Breast epithelium (tissue), 4 donors: ENCODE results near the gene RBCK1. TPM values are rescaled to one million over a fixed set of nuclear protein-coding genes. Genes with fewer than 3 reads are reported as not detected.
"Not testable (repeated sequence)": the region's sequence is repeated elsewhere in the genome, so short reads cannot be mapped to it uniquely, and the experiment has no call there.

ENCODE experiments used
- DNase-seq, 2 donors: peaks; one replicate each; pipeline ENCODE4 v3.0.0-alpha.2; 2019; ENCODE audit warnings: low spot score in 2 of 2
- H3K27ac ChIP-seq, 2 donors: fragments of 200-600 bp; sonication (generic) in 1 of 2; one replicate each; pipeline ENCODE4 v1.5.1; 2016 to 2019; ENCODE audit warnings: mild to moderate bottlenecking in 1 of 2
- H3K27me3 ChIP-seq, 2 donors: fragments of 200-600 bp; sonication (generic) in 1 of 2; one replicate each; pipeline versions ENCODE4 v1.5.1 to v1.6.0; 2017 to 2019; ENCODE audit warnings: control low read depth in 1 of 2, mild to moderate bottlenecking in 1 of 2
- H3K36me3 ChIP-seq: fragments of 200-600 bp; one replicate; pipeline ENCODE4 v1.5.1; 2019
- H3K4me1 ChIP-seq, 2 donors: fragments of 200-600 bp; sonication (generic); one replicate each; pipeline ENCODE4 v1.5.1; 2016 to 2019; ENCODE audit warnings: control low read depth in 1 of 2
- H3K4me3 ChIP-seq, 3 donors: fragments of 200-600 bp; sonication (generic); 1 replicate in 2 of 3; 2 replicates in 1 of 3; pipeline ENCODE4 v1.5.1; 2016 to 2019; ENCODE audit warnings: mild to moderate bottlenecking in 3 of 3, moderate library complexity in 2 of 3
- H3K9me3 ChIP-seq, 2 donors: fragments of 200-600 bp; sonication (generic) in 1 of 2; one replicate each; pipeline ENCODE4 v1.5.1; 2016 to 2019; ENCODE audit warnings: control low read depth in 1 of 2
- POLR2A ChIP-seq: fragments of 450-650 bp; IDR thresholded peaks from one replicate; pipeline ENCODE4 v1.6.1; 2016; ENCODE audit warnings: antibody characterized with exemption, mild to moderate bottlenecking, moderate library complexity
- POLR2AphosphoS5 ChIP-seq, 3 donors: sonication (generic); formaldehyde crosslinking; IDR thresholded peaks; one replicate each; pipeline ENCODE4 v1.6.1; 2017; ENCODE audit warnings: antibody characterized with exemption in 3 of 3
- intact Hi-C: fragments of 100-400 bp; cut with DNase I; formaldehyde crosslinking; loops from one replicate; pipeline ENCODE4 v1.15.1; 2023; ENCODE audit warnings: low total_unique reads
- total RNA-seq, 3 donors: library from RNA; depleted of rRNA; stranded (reverse); fragments of >200 nt; gene quantifications; one replicate each; pipeline ENCODE4 v1.1.0, GENCODE V29; 2016
- TF ChIP-seq, protein P1 (sequence below), 3 donors: fragments of 450-650 bp; IDR thresholded peaks; one replicate each; pipeline ENCODE4 v1.5.1; 2016 to 2017; ENCODE audit warnings: antibody characterized with exemption in 3 of 3, mild to moderate bottlenecking in 3 of 3, moderate library complexity in 3 of 3

RBCK1 gene
- total RNA-seq, 3 donors from 2014 or later, result 61.3 to 69.5 (median 66.2) TPM

DNA sequence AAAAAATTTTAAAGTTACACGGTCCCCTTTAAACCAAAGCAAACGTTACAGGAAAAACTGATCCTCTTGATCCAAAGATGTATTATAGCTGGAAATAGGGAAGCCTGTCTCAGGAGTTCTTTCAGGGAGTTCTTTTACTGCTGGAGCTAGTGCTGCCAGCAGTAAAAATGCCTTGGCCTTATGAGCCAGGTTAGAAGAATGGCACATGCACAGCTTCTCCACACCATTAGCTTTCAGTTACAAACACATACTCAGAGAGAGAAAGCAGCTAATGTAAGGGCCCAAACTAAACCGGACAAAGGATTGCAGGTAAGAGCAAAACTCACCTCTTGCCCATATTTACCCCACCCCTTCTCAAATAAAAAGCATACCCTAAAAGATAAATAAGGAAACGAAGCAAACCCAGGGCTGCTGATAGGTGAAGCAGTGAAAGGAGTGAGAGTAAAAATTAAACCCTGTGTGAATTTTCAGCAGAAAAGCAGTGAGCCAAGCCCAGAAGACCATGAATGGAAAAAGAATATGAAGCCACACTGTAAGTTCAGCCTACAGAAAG, 35.2 kb downstream of the RBCK1 start:
- Histone ChIP-seq H3K9me3 (no peaks in the 10 kb centered on the region), H3K4me1 (no peaks in the 10 kb centered on the region), H3K27me3 (no peaks in the 10 kb centered on the region), H3K27ac (no peak overlapping the region), H3K4me3 (no peak overlapping the region), H3K36me3 (no peaks in the 10 kb centered on the region)
- TF ChIP-seq POLR2A (no peak), POLR2AphosphoS5 (IDR thresholded peaks at IDR 0.05) (no peak)
- TF ChIP-seq, protein P1, sequence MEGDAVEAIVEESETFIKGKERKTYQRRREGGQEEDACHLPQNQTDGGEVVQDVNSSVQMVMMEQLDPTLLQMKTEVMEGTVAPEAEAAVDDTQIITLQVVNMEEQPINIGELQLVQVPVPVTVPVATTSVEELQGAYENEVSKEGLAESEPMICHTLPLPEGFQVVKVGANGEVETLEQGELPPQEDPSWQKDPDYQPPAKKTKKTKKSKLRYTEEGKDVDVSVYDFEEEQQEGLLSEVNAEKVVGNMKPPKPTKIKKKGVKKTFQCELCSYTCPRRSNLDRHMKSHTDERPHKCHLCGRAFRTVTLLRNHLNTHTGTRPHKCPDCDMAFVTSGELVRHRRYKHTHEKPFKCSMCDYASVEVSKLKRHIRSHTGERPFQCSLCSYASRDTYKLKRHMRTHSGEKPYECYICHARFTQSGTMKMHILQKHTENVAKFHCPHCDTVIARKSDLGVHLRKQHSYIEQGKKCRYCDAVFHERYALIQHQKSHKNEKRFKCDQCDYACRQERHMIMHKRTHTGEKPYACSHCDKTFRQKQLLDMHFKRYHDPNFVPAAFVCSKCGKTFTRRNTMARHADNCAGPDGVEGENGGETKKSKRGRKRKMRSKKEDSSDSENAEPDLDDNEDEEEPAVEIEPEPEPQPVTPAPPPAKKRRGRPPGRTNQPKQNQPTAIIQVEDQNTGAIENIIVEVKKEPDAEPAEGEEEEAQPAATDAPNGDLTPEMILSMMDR (IDR thresholded peaks at IDR 0.05), result no peak
- DNase-seq, result no peak
- intact Hi-C loops, result loop anchor here (10.0 kb wide), 1 partner anchor 1232 kb away; no protein-coding TSS in a partner anchor

DNA sequence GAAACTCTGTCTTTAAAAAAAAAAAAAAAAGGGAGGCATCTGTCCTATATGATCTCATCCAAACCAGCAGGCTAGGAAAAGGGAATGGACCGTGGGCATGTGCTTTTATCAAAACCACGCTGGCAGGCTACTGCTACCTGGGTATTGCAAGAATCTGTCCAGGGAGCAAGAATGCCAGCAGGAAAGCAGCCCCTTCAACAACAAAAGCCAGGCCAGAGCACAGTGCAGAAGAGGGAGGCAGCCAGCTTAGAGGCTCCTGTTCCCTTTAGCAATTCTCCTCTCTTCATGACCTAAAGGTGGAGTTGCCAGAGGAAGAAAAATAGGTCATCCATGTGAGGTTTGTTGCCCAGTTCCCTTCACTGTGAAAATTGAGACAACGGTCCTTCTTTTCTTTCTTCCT, 36.0 kb downstream of the RBCK1 start:
- H3K9me3 ChIP-seq, result no peaks in the 10 kb centered on the region
- no peaks in the 10 kb centered on the region for H3K27me3 ChIP-seq
- H3K36me3 ChIP-seq, result no peaks in the 10 kb centered on the region
- DNase-seq, result peak in 1 of 2 donors; percentile 7
- TF ChIP-seq POLR2A, result no peak
- TF ChIP-seq, protein P1 (IDR thresholded peaks at IDR 0.05), result no peak
- no peak for TF ChIP-seq POLR2AphosphoS5 (IDR thresholded peaks at IDR 0.05)
- intact Hi-C loops, result loop anchor here (10.0 kb wide), 1 partner anchor 1231 kb away; no protein-coding TSS in a partner anchor
- H3K4me1 ChIP-seq, result no peaks in the 10 kb centered on the region
- H3K27ac ChIP-seq, result no peak overlapping the region
- H3K4me3 ChIP-seq, result no peak overlapping the region

DNA sequence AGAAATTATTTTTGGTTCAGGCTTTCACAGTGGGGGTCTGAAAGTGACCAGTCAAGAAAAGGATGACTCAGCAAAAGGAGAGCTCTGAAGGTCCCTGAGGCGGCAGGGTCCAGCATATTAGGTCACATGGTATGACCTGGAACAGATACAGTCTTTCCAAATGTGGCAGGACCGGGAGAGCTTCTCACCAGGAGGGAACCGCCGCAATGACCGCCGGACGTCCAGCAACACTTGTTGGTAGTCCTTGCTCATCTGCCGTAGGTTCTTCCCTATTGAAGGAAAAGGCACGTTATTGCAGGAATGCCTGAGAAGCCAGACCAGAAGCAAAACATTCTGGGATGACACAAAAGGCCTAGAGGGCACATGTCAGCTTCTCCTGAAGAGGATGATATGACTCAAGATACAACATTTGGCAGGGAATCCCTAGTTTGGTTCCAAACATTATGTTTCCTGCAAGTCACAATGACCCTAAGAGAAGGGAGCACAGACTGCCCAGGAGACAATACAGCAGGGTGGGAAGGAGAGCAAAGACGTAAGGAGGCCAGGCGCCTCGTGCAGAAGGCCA, 36.8 kb downstream of the RBCK1 start:
- H3K27me3 ChIP-seq, result no peaks in the 10 kb centered on the region

DNA sequence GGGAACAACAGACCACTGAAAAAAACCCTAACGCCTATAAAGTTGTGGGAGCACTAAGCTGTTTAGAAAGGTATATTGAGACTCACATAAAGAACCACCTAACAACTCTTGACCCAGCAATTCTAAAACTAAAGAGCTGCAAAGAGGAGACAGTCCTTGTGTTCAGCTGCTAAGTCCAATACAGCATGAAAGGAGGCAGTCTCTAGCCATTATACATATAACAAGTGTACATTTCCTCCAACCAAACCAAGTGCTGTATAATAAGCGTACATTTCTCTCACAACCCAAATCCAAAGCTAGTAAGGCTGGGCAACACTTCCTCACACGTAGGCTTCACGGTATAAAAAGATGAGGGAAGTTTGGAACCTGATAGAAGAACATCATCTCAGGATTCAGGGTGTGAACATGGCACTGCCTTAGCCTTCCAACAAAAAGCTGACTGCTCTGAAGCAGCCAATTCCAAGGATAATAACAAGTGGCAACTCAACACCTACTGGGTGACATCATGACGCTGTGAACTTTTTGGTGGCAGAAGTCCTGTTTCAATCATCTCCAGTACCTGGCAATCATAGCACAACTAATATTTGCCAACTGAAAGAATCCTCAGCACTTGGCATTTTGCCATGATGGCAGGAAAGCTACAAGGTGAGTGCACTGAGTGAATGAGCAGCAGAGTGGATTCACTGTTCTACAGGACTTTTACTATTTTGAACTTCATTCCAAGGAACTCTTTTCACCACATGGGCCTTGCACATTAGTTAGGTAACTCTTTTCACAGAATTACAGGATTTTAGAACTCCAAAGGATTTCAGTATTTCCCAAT, 37.6 kb downstream of the RBCK1 start:
- H3K4me3 ChIP-seq, result no peak overlapping the region

More for the DNA sequence above, 36.8 kb downstream of the RBCK1 start:
- Histone ChIP-seq H3K4me1 (no peaks in the 10 kb centered on the region), H3K27ac (peak overlapping the region in 1 of 2 donors; percentile 20), H3K4me3 (no peak overlapping the region), H3K36me3 (no peaks in the 10 kb centered on the region), H3K9me3 (no peaks in the 10 kb centered on the region)
- DNase-seq, result no peak
- no peak for TF ChIP-seq POLR2A
- no peak for TF ChIP-seq POLR2AphosphoS5 (IDR thresholded peaks at IDR 0.05)
- TF ChIP-seq, protein P1 (IDR thresholded peaks at IDR 0.05), result no peak
- intact Hi-C loops, result loop anchor here (10.0 kb wide), 1 partner anchor 1230 kb away; no protein-coding TSS in a partner anchor

DNA sequence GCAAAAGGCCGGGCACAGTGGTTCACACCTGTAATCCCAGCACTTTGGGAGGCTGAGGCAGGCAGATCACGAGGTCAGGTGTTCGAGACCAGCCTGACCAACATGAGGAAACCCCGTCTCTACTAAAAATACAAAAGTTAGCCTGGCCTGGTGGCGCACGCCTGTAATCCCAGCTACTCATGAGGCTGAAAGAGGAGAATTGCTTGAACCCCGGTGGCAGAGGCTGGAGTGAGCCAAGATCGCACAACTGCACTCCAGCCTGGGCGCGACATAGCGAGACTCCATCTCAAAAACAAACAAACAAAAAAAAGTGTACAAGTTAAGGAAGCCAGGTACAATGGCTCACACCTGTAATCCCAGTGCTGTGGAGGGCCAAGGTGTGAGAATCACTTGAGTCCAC, 43.9 kb downstream of the RBCK1 start:
- H3K4me1 ChIP-seq, H3K9me3 ChIP-seq, H3K36me3 ChIP-seq, H3K4me3 ChIP-seq, DNase-seq, intact Hi-C loops, H3K27me3 ChIP-seq, H3K27ac ChIP-seq: not testable (repeated sequence)

More for the DNA sequence above, 37.6 kb downstream of the RBCK1 start:
- Histone ChIP-seq H3K36me3 (no peaks in the 10 kb centered on the region), H3K27me3 (no peaks in the 10 kb centered on the region), H3K4me1 (no peaks in the 10 kb centered on the region), H3K27ac (no peak overlapping the region), H3K9me3 (no peaks in the 10 kb centered on the region)
- intact Hi-C loops, result loop anchor here (10.0 kb wide), 1 partner anchor 1229 kb away; no protein-coding TSS in a partner anchor
- DNase-seq, result no peak
- no peak for TF ChIP-seq POLR2AphosphoS5 (IDR thresholded peaks at IDR 0.05)
- TF ChIP-seq, protein P1 (IDR thresholded peaks at IDR 0.05), result no peak
- TF ChIP-seq POLR2A, result no peak
